Keratinocyte (primary cell): ENCODE results near the gene CNP. TPM values are rescaled to one million over a fixed set of nuclear protein-coding genes. Genes with fewer than 3 reads are reported as not detected.

Experiments used
- DNase-seq: peaks from one replicate; pipeline ENCODE4 v3.0.0-alpha.2; 2011; ENCODE audit warnings: low read depth, missing footprints, low spot score
- FAIRE-seq: peaks from 2 replicates; lab custom pipeline; 2011; peaks lifted over from hg19 to GRCh38; lab: Jason Lieb, UNC
- H2AFZ ChIP-seq: 2 replicates; pipeline ENCODE4 v1.6.0; 2012; ENCODE audit warnings: low read length, control low read depth, inconsistent platforms; ENCODE audit not compliant: control insufficient read depth
- H3K27ac ChIP-seq: 2 replicates; pipeline ENCODE4 v1.5.1; 2011; ENCODE audit warnings: low read length; ENCODE audit not compliant: control insufficient read depth, insufficient read depth
- H3K27me3 ChIP-seq: 3 replicates; pipeline ENCODE4 v1.6.0; 2011; ENCODE audit warnings: low read length; ENCODE audit not compliant: control insufficient read depth, insufficient read depth; ENCODE audit errors: extremely low read depth
- H3K36me3 ChIP-seq, 2 experiments: 2 replicates in 1 of 2; 3 replicates in 1 of 2; pipeline ENCODE4 v1.5.1; 2011; ENCODE audit warnings: low read length in 2 of 2, mild to moderate bottlenecking in 1 of 2; ENCODE audit not compliant: control insufficient read depth in 2 of 2, insufficient read depth in 2 of 2; ENCODE audit errors: extremely low read depth in 1 of 2
- H3K4me1 ChIP-seq: 3 replicates; pipeline ENCODE4 v1.5.1; 2011; ENCODE audit warnings: low read length; ENCODE audit not compliant: control insufficient read depth, insufficient read depth; ENCODE audit errors: extremely low read depth
- H3K4me2 ChIP-seq: 3 replicates; pipeline ENCODE4 v1.6.0; 2011; ENCODE audit warnings: low read depth, low read length; ENCODE audit not compliant: control insufficient read depth, insufficient read depth; ENCODE audit errors: extremely low read depth
- H3K4me3 ChIP-seq, 3 experiments: fragments of 200-600 bp in 1 of 3; sonication (generic) in 1 of 3; 2 replicates in 2 of 3; 3 replicates in 1 of 3; pipeline ENCODE4 v1.5.1; 2011 to 2016; ENCODE audit warnings: low read length in 3 of 3, mild to moderate bottlenecking in 3 of 3, control low read depth in 2 of 3, inconsistent platforms in 1 of 3, low read depth in 1 of 3, mixed read lengths in 1 of 3, mixed run types in 1 of 3, moderate library complexity in 1 of 3; ENCODE audit not compliant: control insufficient read depth in 2 of 3, insufficient read depth in 2 of 3; ENCODE audit errors: extremely low read depth in 1 of 3
- H3K79me2 ChIP-seq: 2 replicates; pipeline ENCODE4 v1.6.0; 2012; ENCODE audit warnings: low read length; ENCODE audit not compliant: control insufficient read depth, insufficient read depth
- H3K9ac ChIP-seq: 3 replicates; pipeline ENCODE4 v1.6.0; 2011; ENCODE audit warnings: low read length; ENCODE audit not compliant: control insufficient read depth, insufficient read depth; ENCODE audit errors: extremely low read depth
- H3K9me1 ChIP-seq: 3 replicates; pipeline ENCODE4 v1.6.0; 2011; ENCODE audit warnings: low read length; ENCODE audit not compliant: control insufficient read depth, insufficient read depth; ENCODE audit errors: extremely low read depth
- H3K9me3 ChIP-seq: 2 replicates; pipeline ENCODE4 v1.5.1; 2012; ENCODE audit warnings: low read depth, low read length; ENCODE audit not compliant: control insufficient read depth
- H4K20me1 ChIP-seq: 3 replicates; pipeline ENCODE4 v1.6.0; 2011; ENCODE audit warnings: low read length; ENCODE audit not compliant: control insufficient read depth, insufficient read depth; ENCODE audit errors: extremely low read depth
- CTCF ChIP-seq, 3 experiments: IDR thresholded peaks in 1 of 3; conservative IDR thresholded peaks in 1 of 3; optimal IDR thresholded peaks in 1 of 3; 2 replicates in 2 of 3; 3 replicates in 1 of 3; pipeline versions ENCODE3 to v1.5.1; 2011; ENCODE audit warnings: low read length in 3 of 3, mild to moderate bottlenecking in 3 of 3, moderate library complexity in 2 of 3, control low read depth in 1 of 3, inconsistent platforms in 1 of 3; ENCODE audit not compliant: insufficient read depth in 2 of 3; ENCODE audit errors: extremely low read depth in 1 of 3
- EZH2 ChIP-seq: IDR thresholded peaks from one replicate; pipeline ENCODE4 v1.6.1; 2012; ENCODE audit warnings: inconsistent platforms, mild to moderate bottlenecking, low read length, moderate library complexity
- dilution Hi-C: fragments of 300-500 bp; cut with MboI; formaldehyde crosslinking; loops from one replicate; pipeline ENCODE4 v1.7.0; 2020; ENCODE audit warnings: low sequenced_read_pairs; ENCODE audit not compliant: extremely low pct_ligation_motif_present
- polyA plus RNA-seq, 5 experiments: library from polyadenylated mRNA; depleted of rRNA in 3 of 5; stranded (reverse) in 3 of 5; stranded (forward) in 1 of 5; unstranded in 1 of 5; fragments of >200 nt; gene quantifications; 1 replicate in 1 of 5; 2 replicates in 3 of 5; 3 replicates in 1 of 5; pipeline versions ENCODE4 v1.2.1 to v1.2.3, GENCODE V29; 2011 to 2012; ENCODE audit warnings: missing spikeins in 2 of 5, low read depth in 1 of 5, low replicate concordance in 1 of 5

The CNP gene
- polyA plus RNA-seq, 1 donor (not counting 4 experiments of a cell fraction or from before 2014, with no cell fraction given) = 32.4 TPM

- TF ChIP-seq EZH2 (no peak), CTCF (optimal IDR thresholded peaks at IDR 0.05 in 1 of 3, IDR thresholded peaks at IDR 0.05 in 1 of 3, conservative IDR thresholded peaks at IDR 0.05 in 1 of 3; ENCODE audit: extremely low read depth in 1 of 3, insufficient read depth in 2 of 3, low read length in 3 of 3) (no peak)
- H3K27me3 ChIP-seq = no peaks in the 10 kb centered on the region
- H2AFZ ChIP-seq = no peak overlapping the region
- no peak for FAIRE-seq
- H3K27ac ChIP-seq = no peak overlapping the region
- H3K4me3 ChIP-seq = no peak overlapping the region
- H3K36me3 ChIP-seq = peaks cover 43 to 57% of the 10 kb centered on the region in 2 experiments
- no peak for DNase-seq
- H3K9ac ChIP-seq = no peak overlapping the region
- dilution Hi-C loops = no loop called here
- H3K9me1 ChIP-seq = no peaks in the 10 kb centered on the region
- H4K20me1 ChIP-seq = no peaks in the 10 kb centered on the region
- H3K9me3 ChIP-seq = no peaks in the 10 kb centered on the region
- no peak overlapping the region for H3K4me2 ChIP-seq
- H3K79me2 ChIP-seq = no peaks in the 10 kb centered on the region
- no peaks in the 10 kb centered on the region for H3K4me1 ChIP-seq
Observed at GRCh38 chr17:41985919-41986318, 19.3 kb downstream of the CNP start.

- Histone ChIP-seq H3K9me1 (no peaks in the 10 kb centered on the region), H3K4me1 (no peaks in the 10 kb centered on the region), H2AFZ (no peak overlapping the region), H3K9ac (no peak overlapping the region), H3K4me2 (no peak overlapping the region), H3K4me3 (no peak overlapping the region), H3K27ac (no peak overlapping the region), H3K27me3 (no peaks in the 10 kb centered on the region), H3K36me3 (peaks cover 41 to 56% of the 10 kb centered on the region in 2 experiments), H4K20me1 (no peaks in the 10 kb centered on the region), H3K9me3 (no peaks in the 10 kb centered on the region), H3K79me2 (no peaks in the 10 kb centered on the region)
- dilution Hi-C loops = no loop called here
- DNase-seq = no peak
- FAIRE-seq = no peak
- TF ChIP-seq EZH2 (no peak), CTCF (optimal IDR thresholded peaks at IDR 0.05 in 1 of 3, IDR thresholded peaks at IDR 0.05 in 1 of 3, conservative IDR thresholded peaks at IDR 0.05 in 1 of 3; ENCODE audit: extremely low read depth in 1 of 3, insufficient read depth in 2 of 3, low read length in 3 of 3) (no peak)
Observed at GRCh38 chr17:41986634-41987033, 20.0 kb downstream of the CNP start.
